Measurements from ENCODE around the gene PLBD2.

The PLBD2 gene

GRCh38 chr12:113409462-113410124 is 51.2 kb downstream of the PLBD2 start:
- DNase-seq (ENCODE audit: low read depth) = no peak
- no peak for TF ChIP-seq CTCF (IDR thresholded peaks at IDR 0.05; ENCODE audit: control insufficient read depth, insufficient read depth, low read depth, low read length, missing control alignments)
- no peak overlapping the region for H3K4me3 ChIP-seq (ENCODE audit: control insufficient read depth, low read depth, low read length)

GRCh38 chr12:113413488-113413939 is 55.1 kb downstream of the PLBD2 start:
- H3K4me3 ChIP-seq (ENCODE audit: control insufficient read depth, low read depth, low read length) = no peak overlapping the region
- no peak for TF ChIP-seq CTCF (IDR thresholded peaks at IDR 0.05; ENCODE audit: control insufficient read depth, insufficient read depth, low read depth, low read length, missing control alignments)

GRCh38 chr12:113414519-113415038 is 56.2 kb downstream of the PLBD2 start:
- no peak overlapping the region for H3K4me3 ChIP-seq (ENCODE audit: control insufficient read depth, low read depth, low read length)
- TF ChIP-seq CTCF (IDR thresholded peaks at IDR 0.05; ENCODE audit: control insufficient read depth, insufficient read depth, low read depth, low read length, missing control alignments) = no peak
- DNase-seq (ENCODE audit: low read depth) = no peak

More at GRCh38 chr12:113413488-113413939, 55.1 kb downstream of the PLBD2 start:
- no peak for DNase-seq (ENCODE audit: low read depth)

- no peak for TF ChIP-seq CTCF (IDR thresholded peaks at IDR 0.05; ENCODE audit: control insufficient read depth, insufficient read depth, low read depth, low read length, missing control alignments)
- DNase-seq (ENCODE audit: low read depth) = no peak
- H3K4me3 ChIP-seq (ENCODE audit: control insufficient read depth, low read depth, low read length) = no peak overlapping the region
Observed at GRCh38 chr12:113416091-113416754, 57.8 kb downstream of the PLBD2 start.

GRCh38 chr12:113418213-113418879 is 60.0 kb downstream of the PLBD2 start:
- DNase-seq (ENCODE audit: low read depth) = no peak
- TF ChIP-seq CTCF (IDR thresholded peaks at IDR 0.05; ENCODE audit: control insufficient read depth, insufficient read depth, low read depth, low read length, missing control alignments) = no peak
- no peak overlapping the region for H3K4me3 ChIP-seq (ENCODE audit: control insufficient read depth, low read depth, low read length)

- no peak for TF ChIP-seq CTCF (IDR thresholded peaks at IDR 0.05; ENCODE audit: control insufficient read depth, insufficient read depth, low read depth, low read length, missing control alignments)
Observed at GRCh38 chr12:113420996-113421595, 62.7 kb downstream of the PLBD2 start.

More at GRCh38 chr12:113420996-113421595, 62.7 kb downstream of the PLBD2 start:
- H3K4me3 ChIP-seq (ENCODE audit: control insufficient read depth, low read depth, low read length) = no peak overlapping the region
- no peak for DNase-seq (ENCODE audit: low read depth)

Measured in AG09309 (cell line).